ENCODE results near the gene PRDX2.

PRDX2 gene

GRCh38 chr19:12834976-12835757 lies 33.6 kb upstream of the PRDX2 start:
- Histone ChIP-seq H3F3A (ENCODE audit: low read depth) (no peaks in the 10 kb centered on the region), H3K4me1 (ENCODE audit: insufficient read depth, low read length, poor library complexity, severe bottlenecking) (peaks cover 31% of the 10 kb centered on the region), H2AFZ (ENCODE audit: low read length) (no peak overlapping the region), H3K4me2 (ENCODE audit: low read depth, low read length, poor library complexity, severe bottlenecking) (no peak overlapping the region), H3K36me3 (ENCODE audit: insufficient read depth, low read length) (no peaks in the 10 kb centered on the region), H3K9me3 (ENCODE audit: insufficient read depth, low read depth, low read length) (no peaks in the 10 kb centered on the region), H3K79me2 (ENCODE audit: insufficient read depth, low read length) (peaks cover 14% of the 10 kb centered on the region), H3K9ac (ENCODE audit: low read depth, low read length, poor library complexity, severe bottlenecking) (peak overlapping the region; percentile 75), H4K20me1 (ENCODE audit: insufficient read depth, low read length, poor library complexity, severe bottlenecking) (peaks cover 9% of the 10 kb centered on the region), H3K9me2 (replicated peaks; ENCODE audit: low read depth, low read length) (no peaks in the 10 kb centered on the region), H3K27me3 (ENCODE audit: insufficient read depth, low read length, poor library complexity, severe bottlenecking) (no peaks in the 10 kb centered on the region), H3K4me3 (ENCODE audit: low read length, poor library complexity, severe bottlenecking) (peak overlapping the region; percentile 78)
- TF ChIP-seq CTCF (conservative IDR thresholded peaks at IDR 0.05; ENCODE audit: low read length) (no peak), EZH2phosphoT487 (IDR thresholded peaks at IDR 0.05; ENCODE audit: borderline replicate concordance) (no peak)

GRCh38 chr19:12834566-12834943 lies 33.0 kb upstream of the PRDX2 start, which contains the start of gene RTBDN:
TSS of gene RTBDN (minus strand) at chr19:12834579. CDS start at chr19:12829979, 4,600 bp downstream.
- Histone ChIP-seq H3K79me2 (ENCODE audit: insufficient read depth, low read length) (peaks cover 10% of the 10 kb centered on the region), H3K9me3 (ENCODE audit: insufficient read depth, low read depth, low read length) (no peaks in the 10 kb centered on the region), H3K9me2 (replicated peaks; ENCODE audit: low read depth, low read length) (no peaks in the 10 kb centered on the region), H4K20me1 (ENCODE audit: insufficient read depth, low read length, poor library complexity, severe bottlenecking) (peaks cover 5% of the 10 kb centered on the region), H2AFZ (ENCODE audit: low read length) (peak within 1 kb of the TSS; percentile 94), H3K4me2 (ENCODE audit: low read depth, low read length, poor library complexity, severe bottlenecking) (peak within 1 kb of the TSS; percentile 78), H3F3A (ENCODE audit: low read depth) (no peaks in the 10 kb centered on the region), H3K4me3 (ENCODE audit: low read length, poor library complexity, severe bottlenecking) (peak within 1 kb of the TSS; percentile 78), H3K27me3 (ENCODE audit: insufficient read depth, low read length, poor library complexity, severe bottlenecking) (no peaks in the 10 kb centered on the region), H3K36me3 (ENCODE audit: insufficient read depth, low read length) (no peaks in the 10 kb centered on the region), H3K4me1 (ENCODE audit: insufficient read depth, low read length, poor library complexity, severe bottlenecking) (peaks cover 30% of the 10 kb centered on the region), H3K9ac (ENCODE audit: low read depth, low read length, poor library complexity, severe bottlenecking) (peak within 1 kb of the TSS; percentile 75)
- no peak for TF ChIP-seq EZH2phosphoT487 (IDR thresholded peaks at IDR 0.05; ENCODE audit: borderline replicate concordance)
- TF ChIP-seq CTCF (conservative IDR thresholded peaks at IDR 0.05; ENCODE audit: low read length): no peak

GRCh38 chr19:12833738-12834565 lies 32.4 kb upstream of the PRDX2 start:
- H3K4me1 ChIP-seq (ENCODE audit: insufficient read depth, low read length, poor library complexity, severe bottlenecking): peaks cover 24% of the 10 kb centered on the region
- peak overlapping the region; percentile 78 for H3K4me2 ChIP-seq (ENCODE audit: low read depth, low read length, poor library complexity, severe bottlenecking)
- peaks cover 4% of the 10 kb centered on the region; the same call in 1 of the 2 replicates for H3K79me2 ChIP-seq (ENCODE audit: insufficient read depth, low read length)
- H3K4me3 ChIP-seq (ENCODE audit: low read length, poor library complexity, severe bottlenecking): peak overlapping the region; percentile 78
- no peaks in the 10 kb centered on the region for H4K20me1 ChIP-seq (ENCODE audit: insufficient read depth, low read length, poor library complexity, severe bottlenecking)
- H2AFZ ChIP-seq (ENCODE audit: low read length): peak overlapping the region; percentile 94
- H3K27me3 ChIP-seq (ENCODE audit: insufficient read depth, low read length, poor library complexity, severe bottlenecking): no peaks in the 10 kb centered on the region
- peak overlapping the region; percentile 75 for H3K9ac ChIP-seq (ENCODE audit: low read depth, low read length, poor library complexity, severe bottlenecking)
- TF ChIP-seq CTCF (conservative IDR thresholded peaks at IDR 0.05; ENCODE audit: low read length) (0 out of 2 replicates have a peak, but pooled peaks have one; percentile 14), EZH2phosphoT487 (IDR thresholded peaks at IDR 0.05; ENCODE audit: borderline replicate concordance) (no peak)
- no peaks in the 10 kb centered on the region for H3F3A ChIP-seq (ENCODE audit: low read depth)
- H3K9me2 ChIP-seq (replicated peaks; ENCODE audit: low read depth, low read length): no peaks in the 10 kb centered on the region
- no peaks in the 10 kb centered on the region for H3K36me3 ChIP-seq (ENCODE audit: insufficient read depth, low read length)
- H3K9me3 ChIP-seq (ENCODE audit: insufficient read depth, low read depth, low read length): no peaks in the 10 kb centered on the region
